HG02938 (cell line): ENCODE measurements around the gene LRMDA.
A peak's percentile ranks its signal among the peaks of the same experiment; 100 is the strongest.

Source experiments
- ATAC-seq: cut with Tn5 transposase; IDR thresholded peaks from one replicate; pipeline ENCODE4 v1.9.1; 2021; ENCODE audit warnings: mild to moderate bottlenecking, moderate library complexity; ENCODE audit not compliant: unreplicated experiment

The LRMDA gene

GRCh38 chr10:75401569-75402485, 29.6 kb upstream of the LRMDA start, which contains the start of gene ZNF503:
ZNF503 (minus strand) TSS chr10:75401764; CDS start chr10:75401419, 345 bp downstream.
- ATAC-seq: peak; percentile 53

DNA sequence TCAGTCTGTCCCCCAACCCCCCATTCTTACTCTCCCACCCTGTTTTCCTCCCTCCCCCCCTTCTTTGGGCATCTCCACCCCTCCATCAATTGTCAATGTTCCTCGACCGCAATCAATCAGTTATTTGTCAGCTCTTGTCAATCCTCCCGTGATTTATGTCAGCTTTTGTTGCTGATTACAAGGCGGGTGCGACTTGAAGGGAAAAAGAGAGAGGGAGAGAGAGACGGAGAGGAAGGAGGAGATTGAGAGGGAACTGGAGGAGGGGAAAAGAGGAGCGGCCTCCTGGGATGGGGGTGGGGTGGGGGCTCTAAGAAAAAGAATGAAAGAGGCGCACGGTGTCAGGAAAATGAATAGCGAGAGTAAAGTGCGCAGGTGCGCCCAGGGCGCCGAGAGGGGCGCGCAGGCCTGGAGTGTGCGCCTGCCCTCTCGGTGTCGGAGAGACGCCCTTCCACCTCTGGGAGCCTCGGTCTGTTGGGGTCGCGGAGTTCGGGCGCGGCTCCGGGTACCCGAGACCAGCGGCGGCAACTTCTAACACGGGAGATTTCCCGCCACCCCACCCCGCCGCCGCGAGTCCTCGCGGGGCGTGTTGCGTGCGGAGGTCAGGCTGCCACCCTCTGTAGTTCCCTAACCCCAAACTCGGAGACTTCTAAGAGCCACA, 28.8 kb upstream of the LRMDA start:
- ATAC-seq: no peak

- no peak for ATAC-seq
Observed at GRCh38 chr10:75403144-75403938, 28.1 kb upstream of the LRMDA start.

DNA sequence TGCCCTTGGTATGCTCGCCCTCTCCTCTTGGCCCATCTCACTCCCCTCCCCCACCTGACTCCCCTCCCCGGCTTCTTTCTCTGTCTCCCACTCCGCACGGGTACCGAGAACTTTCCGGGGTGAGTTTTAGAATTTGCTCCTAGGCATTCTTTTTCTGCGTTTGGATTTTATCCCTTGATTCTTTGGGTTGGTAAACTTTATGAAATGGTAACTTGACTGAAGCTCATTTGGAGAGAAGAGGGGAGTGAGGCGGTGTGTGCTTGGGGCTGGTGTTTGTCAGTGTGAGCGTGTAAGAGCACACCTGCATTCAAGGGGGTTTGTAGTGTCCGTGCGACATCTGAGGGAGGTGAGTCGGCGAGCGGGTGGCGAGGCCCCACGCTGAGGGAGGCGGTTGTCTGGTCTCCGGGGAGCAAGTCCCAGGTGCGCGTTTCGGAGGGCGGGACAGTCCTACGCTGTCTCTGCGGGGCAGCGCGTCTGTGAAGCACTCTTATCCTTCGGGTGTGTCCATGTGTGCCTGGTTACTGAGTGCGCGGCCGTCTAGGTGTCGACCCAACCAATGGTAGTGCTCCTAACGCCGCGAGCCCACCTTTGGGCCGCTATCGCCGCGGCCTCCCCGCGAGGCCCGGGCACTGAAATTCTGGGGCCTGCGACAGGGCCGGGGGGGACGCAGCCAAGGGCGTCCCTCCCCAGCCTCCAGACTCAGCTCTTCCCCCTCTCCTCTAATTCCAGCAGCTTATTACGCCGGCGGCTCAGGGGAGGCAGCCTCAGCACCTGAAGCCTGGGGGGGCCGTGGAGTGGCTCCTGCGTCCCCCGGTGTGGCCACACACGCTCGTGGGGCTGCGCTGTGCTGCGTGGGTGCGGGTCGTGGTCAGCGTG, 27.2 kb upstream of the LRMDA start:
- no peak for ATAC-seq

- ATAC-seq: no peak
Observed at GRCh38 chr10:75404815-75405597, 26.4 kb upstream of the LRMDA start.

DNA sequence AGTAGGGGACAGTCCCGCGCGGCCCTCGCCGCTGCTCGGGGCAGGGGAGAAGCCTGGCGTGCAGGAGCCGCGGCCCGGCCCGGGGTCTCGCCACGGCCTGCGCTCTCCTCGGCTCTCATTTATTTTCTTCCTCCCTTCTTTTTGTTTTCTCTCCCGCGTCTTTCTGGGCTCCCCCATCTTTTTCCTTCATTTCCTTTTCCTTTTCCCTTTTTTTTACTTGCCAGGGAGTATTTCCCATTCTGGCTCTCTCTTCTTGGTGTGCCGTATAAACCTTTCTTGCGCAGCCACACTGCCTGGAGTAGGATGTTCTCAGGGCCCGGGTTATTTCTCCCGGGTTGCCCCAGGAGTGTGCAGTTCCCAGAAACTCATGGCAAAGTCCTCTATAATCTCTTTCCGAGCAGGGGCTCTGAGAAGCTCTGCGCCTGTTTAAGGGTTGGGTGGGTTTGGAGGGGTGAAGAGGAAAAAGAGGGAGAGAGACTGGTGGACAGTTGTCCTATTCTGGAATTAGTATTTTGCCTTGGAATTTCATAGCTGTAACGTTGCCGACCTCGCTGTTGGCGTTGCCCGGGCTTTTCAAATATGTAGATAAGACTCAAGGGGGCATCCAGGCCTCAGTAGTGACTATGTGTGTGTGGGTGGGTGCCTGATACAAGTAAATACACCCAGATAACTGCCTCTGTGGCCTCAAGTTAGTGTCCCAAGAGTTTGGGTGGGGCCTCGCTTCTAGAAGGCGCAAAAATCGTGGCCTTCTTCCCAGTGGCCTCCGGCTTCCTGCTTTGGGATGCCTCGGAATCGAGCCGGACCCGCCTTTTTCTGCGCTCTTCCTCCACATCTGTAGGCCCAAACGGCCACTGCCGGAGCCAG, 25.6 kb upstream of the LRMDA start:
- no peak for ATAC-seq

- no peak for ATAC-seq
Observed at GRCh38 chr10:75406462-75407223, 24.8 kb upstream of the LRMDA start.

GRCh38 chr10:75407224-75407712, 24.2 kb upstream of the LRMDA start:
- no peak for ATAC-seq

DNA sequence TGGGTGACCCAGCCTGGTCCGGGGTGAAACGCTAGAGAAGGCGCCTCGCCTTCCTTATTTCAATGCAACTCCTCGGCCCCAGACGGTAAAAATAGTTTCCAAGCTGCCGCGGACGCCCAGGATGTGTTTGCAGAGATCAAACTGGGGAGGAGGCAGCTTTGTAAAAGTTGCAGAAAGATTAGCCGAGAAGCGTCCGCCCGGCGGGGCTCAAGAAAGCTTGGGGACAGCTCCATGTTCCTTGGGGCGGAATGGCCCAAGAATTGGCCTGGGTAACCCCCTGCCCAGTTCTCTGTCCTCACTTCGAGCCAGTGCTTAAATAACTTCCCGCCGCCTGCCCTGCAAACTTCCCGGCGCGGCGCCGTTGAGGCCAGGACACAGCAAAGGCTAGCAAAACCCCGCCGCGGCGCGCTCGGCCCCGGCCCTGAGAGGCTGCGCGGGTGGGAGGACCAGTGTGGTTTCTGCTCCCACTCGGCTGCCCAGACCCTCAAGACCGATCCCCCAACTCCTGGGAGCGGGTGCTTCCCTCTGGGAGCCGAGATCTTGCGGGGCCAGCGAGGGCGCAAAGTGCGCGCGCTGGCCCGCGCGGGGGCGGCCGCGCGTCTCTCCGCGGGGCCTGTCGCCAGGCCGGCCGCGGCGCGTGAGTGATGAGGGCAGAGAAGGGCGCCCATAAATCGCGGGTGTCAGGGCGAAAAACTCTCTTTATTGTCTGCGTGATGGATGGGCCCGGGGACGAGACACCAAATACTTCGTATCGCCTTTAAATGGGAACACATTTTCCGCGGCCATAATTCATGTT, 23.5 kb upstream of the LRMDA start:
- ATAC-seq: no peak

DNA sequence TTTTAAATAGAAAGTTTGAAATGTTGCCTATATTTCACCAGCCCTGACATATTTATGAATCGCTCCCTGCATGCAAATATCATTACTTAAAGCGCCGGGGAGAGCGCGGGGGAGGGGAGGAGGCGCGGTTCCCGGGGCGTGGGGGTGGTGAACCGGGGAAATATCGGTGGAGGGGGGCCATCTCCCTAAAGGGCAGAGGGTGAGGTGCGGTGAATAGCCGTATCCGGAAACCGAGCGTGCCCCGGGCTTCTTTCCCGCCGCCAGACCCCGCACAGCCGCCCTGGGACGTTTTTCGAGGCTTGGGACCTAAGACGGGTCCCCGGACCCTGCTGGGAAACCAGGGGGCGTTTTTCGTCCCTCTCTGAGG, 22.9 kb upstream of the LRMDA start:
- ATAC-seq: no peak

GRCh38 chr10:75408911-75409885, 22.2 kb upstream of the LRMDA start:
- ATAC-seq: no peak

GRCh38 chr10:75410132-75411005, 21.1 kb upstream of the LRMDA start:
- ATAC-seq: no peak

- ATAC-seq: no peak
Observed at GRCh38 chr10:75414527-75414926, 16.9 kb upstream of the LRMDA start.

DNA sequence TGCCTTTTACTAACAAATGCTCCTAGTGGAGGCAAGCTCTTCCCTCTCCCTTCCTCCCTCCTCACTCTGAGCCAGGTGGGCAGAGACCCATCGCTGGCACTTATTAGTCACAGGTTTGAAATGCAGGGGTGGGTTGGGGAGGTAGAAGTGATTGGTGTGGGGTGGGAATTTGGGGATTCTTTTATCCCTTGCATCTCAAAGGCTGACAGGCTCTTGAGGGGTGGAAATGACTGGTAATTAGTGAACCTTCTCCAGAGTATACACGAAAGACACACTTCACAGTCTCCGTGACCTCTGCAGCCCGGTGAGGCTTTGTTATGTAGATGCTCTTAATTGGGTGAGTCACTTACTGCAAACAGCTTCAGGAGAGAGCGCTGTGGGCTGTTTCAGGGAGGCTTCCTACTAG, 13.9 kb upstream of the LRMDA start:
- no peak for ATAC-seq

DNA sequence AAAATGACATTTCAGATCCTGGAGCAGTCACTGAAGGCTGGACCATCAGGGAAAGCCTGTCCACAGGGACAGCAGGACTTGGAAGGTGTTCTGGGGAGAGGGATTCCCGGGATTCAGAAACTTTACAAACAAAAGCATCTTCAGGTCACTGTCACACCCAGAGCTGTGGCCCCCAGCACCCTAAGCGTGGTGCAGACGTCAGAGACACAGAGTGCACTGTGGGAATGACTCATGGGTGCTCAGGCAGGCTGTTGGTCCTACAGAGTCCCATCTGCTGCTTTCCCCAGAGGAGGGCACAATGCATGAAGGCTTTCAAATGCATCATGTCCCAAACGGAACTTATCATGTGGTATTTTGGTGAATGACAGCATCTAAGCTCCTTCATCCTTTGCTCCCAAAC, 13.1 kb upstream of the LRMDA start:
- ATAC-seq: no peak
